ENCODE measurements around the gene ADK.

DNA sequence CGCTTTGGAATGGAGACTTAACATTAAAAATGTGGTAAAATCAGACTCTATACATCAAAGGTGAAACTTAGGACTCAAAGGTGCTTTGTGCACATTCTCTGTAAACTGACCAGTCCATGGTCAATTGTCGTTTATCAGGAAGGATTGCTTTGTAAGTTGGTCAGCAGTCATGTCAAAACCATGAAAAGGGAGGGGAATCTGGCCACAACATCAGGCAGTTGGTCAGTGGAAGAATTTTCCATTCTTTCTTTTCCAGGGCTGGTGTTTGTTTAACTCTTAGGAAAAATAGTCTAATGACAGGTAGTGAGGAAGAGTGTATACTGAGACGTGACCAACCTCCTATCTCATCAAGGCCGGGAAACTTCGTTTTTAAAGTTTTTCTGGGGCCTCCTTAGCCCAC lies 226.5 kb downstream of the ADK start:
- TF ChIP-seq, protein P1, sequence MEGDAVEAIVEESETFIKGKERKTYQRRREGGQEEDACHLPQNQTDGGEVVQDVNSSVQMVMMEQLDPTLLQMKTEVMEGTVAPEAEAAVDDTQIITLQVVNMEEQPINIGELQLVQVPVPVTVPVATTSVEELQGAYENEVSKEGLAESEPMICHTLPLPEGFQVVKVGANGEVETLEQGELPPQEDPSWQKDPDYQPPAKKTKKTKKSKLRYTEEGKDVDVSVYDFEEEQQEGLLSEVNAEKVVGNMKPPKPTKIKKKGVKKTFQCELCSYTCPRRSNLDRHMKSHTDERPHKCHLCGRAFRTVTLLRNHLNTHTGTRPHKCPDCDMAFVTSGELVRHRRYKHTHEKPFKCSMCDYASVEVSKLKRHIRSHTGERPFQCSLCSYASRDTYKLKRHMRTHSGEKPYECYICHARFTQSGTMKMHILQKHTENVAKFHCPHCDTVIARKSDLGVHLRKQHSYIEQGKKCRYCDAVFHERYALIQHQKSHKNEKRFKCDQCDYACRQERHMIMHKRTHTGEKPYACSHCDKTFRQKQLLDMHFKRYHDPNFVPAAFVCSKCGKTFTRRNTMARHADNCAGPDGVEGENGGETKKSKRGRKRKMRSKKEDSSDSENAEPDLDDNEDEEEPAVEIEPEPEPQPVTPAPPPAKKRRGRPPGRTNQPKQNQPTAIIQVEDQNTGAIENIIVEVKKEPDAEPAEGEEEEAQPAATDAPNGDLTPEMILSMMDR (IDR thresholded peaks at IDR 0.05): no peak
- no peak for TF ChIP-seq POLR2A (IDR thresholded peaks at IDR 0.05)

Measured in thyroid gland (tissue), 4 donors.